HCT116 (cell line): ENCODE measurements around the gene CEP290. TPM values are rescaled to one million over a fixed set of nuclear protein-coding genes. Genes with fewer than 3 reads are reported as not detected.

Experiments used
- ATAC-seq: fragments of 200-7000 bp; cut with Tn5 transposase; 2 replicates; pipeline ENCODE4 v1.9.1; 2020; ENCODE audit warnings: mild to moderate bottlenecking, moderate library complexity
- BruUV-seq: library from RNA; stranded (reverse); fragments of 400-500 nt; replicated peaks from 2 replicates; lab custom pipeline; 2021; lab: Mats Ljungman, UMichigan
- CTCF ChIA-PET: fragments of 300-600 bp; sonication (Branson Sonifier 250); formaldehyde crosslinking; loops from one replicate; lab custom pipeline; 2021; ENCODE audit warnings: antibody characterized with exemption; lab: Charles Lee
- POLR2A ChIA-PET: fragments of 300-600, 350-600 bp; sonication (Branson Sonifier 250); formaldehyde crosslinking; loops from one replicate; lab custom pipeline; 2021; ENCODE audit warnings: antibody characterized with exemption; lab: Charles Lee
- RAD21 ChIA-PET, 2 experiments: fragments of 300-600 bp; sonication (Branson Sonifier 250); formaldehyde crosslinking; loops; one replicate each; lab custom pipeline; 2023; ENCODE audit warnings: low total read pairs in 2 of 2; ENCODE audit not compliant: uncharacterized antibody in 2 of 2, unreplicated experiment in 2 of 2, low non-redundant PET in 1 of 2; lab: Charles Lee
- DNase-seq: peaks from one replicate; pipeline ENCODE4 v3.0.0-alpha.2; 2010; ENCODE audit warnings: low read depth, low spot score
- H2AFZ ChIP-seq: fragments of 200-600 bp; shearing (Covaris generic), sonication (generic); 2 replicates; pipeline ENCODE4 v1.6.1; 2017; ENCODE audit warnings: low read depth, mixed run types, mixed read lengths, antibody characterized with exemption, low read length; ENCODE audit not compliant: poor library complexity, severe bottlenecking
- H3K27ac ChIP-seq: 2 replicates; pipeline ENCODE4 v1.5.1; 2012; ENCODE audit warnings: low read depth, low read length
- H3K27me3 ChIP-seq: fragments of 200-600 bp; sonication (generic); 2 replicates; pipeline ENCODE4 v1.6.1; 2016; ENCODE audit warnings: mixed run types, low read length, mixed read lengths; ENCODE audit not compliant: insufficient read depth
- H3K36me3 ChIP-seq, 2 experiments: fragments of 200-500 bp in 1 of 2; fragments of 200-600 bp in 1 of 2; sonication (Bioruptor generic) in 1 of 2; sonication (generic) in 1 of 2; 2 replicates each; pipeline versions ENCODE4 v1.5.1 to v1.6.1; 2014 to 2016; ENCODE audit warnings: low read length in 2 of 2, inconsistent platforms in 1 of 2, mixed read lengths in 1 of 2, mixed run types in 1 of 2; ENCODE audit not compliant: insufficient read depth in 2 of 2, control insufficient read depth in 1 of 2
- H3K4me1 ChIP-seq, 2 experiments: fragments of 200-600 bp in 1 of 2; sonication (generic) in 1 of 2; 2 replicates each; pipeline versions ENCODE4 v1.5.1 to v1.6.1; 2012 to 2017; ENCODE audit warnings: low read length in 2 of 2, inconsistent platforms in 1 of 2, mild to moderate bottlenecking in 1 of 2, mixed read lengths in 1 of 2, mixed run types in 1 of 2, moderate library complexity in 1 of 2; ENCODE audit not compliant: insufficient read depth in 2 of 2, control insufficient read depth in 1 of 2
- H3K4me2 ChIP-seq: fragments of 200-600 bp; sonication (generic); 2 replicates; pipeline ENCODE4 v1.6.1; 2017; ENCODE audit warnings: mixed run types, low read length, mixed read lengths
- H3K4me3 ChIP-seq, 2 experiments: fragments of 200-600 bp in 1 of 2; sonication (generic) in 1 of 2; replicated peaks in 1 of 2; 2 replicates each; pipeline ENCODE4 v1.5.1; 2011 to 2016; ENCODE audit warnings: low read length in 2 of 2, control low read depth in 1 of 2, low read depth in 1 of 2, mild to moderate bottlenecking in 1 of 2, mixed read lengths in 1 of 2, mixed run types in 1 of 2
- H3K79me2 ChIP-seq: fragments of 200-600 bp; sonication (generic); 2 replicates; pipeline ENCODE4 v1.6.1; 2017; ENCODE audit warnings: mild to moderate bottlenecking, mixed run types, low read length, moderate library complexity, mixed read lengths; ENCODE audit not compliant: insufficient read depth
- H3K9ac ChIP-seq: fragments of 200-600 bp; sonication (generic); 2 replicates; pipeline ENCODE4 v1.6.1; 2016; ENCODE audit warnings: low read length, mixed read lengths
- H3K9me2 ChIP-seq: fragments of 200-600 bp; sonication (generic), shearing (Covaris generic); 2 replicates; pipeline ENCODE4 v1.6.1; 2017; ENCODE audit warnings: mixed run types, mild to moderate bottlenecking, moderate library complexity; ENCODE audit not compliant: insufficient read depth
- H3K9me3 ChIP-seq, 2 experiments: fragments of 200-500 bp in 1 of 2; fragments of 200-600 bp in 1 of 2; sonication (Bioruptor generic) in 1 of 2; sonication (generic) in 1 of 2; 2 replicates each; pipeline ENCODE4 v1.6.1; 2014 to 2017; ENCODE audit warnings: low read length in 2 of 2, mixed read lengths in 2 of 2, inconsistent platforms in 1 of 2, low read depth in 1 of 2, mild to moderate bottlenecking in 1 of 2, mixed run types in 1 of 2, moderate library complexity in 1 of 2; ENCODE audit not compliant: control insufficient read depth in 1 of 2, insufficient read depth in 1 of 2
- H4K20me1 ChIP-seq: fragments of 200-600 bp; sonication (generic), shearing (Covaris generic); 2 replicates; pipeline ENCODE4 v1.6.1; 2017; ENCODE audit warnings: mixed run types, mild to moderate bottlenecking, moderate library complexity; ENCODE audit not compliant: insufficient read depth
- CEBPB ChIP-seq: IDR thresholded peaks from 2 replicates; pipeline ENCODE4 v1.6.1; 2012; ENCODE audit warnings: low read depth
- EGR1 ChIP-seq: IDR thresholded peaks from 2 replicates; pipeline ENCODE4 v1.6.1; 2012; ENCODE audit warnings: low read depth
- ELF1 ChIP-seq: IDR thresholded peaks from 2 replicates; pipeline ENCODE4 v1.6.1; 2012; ENCODE audit warnings: low read depth, borderline replicate concordance
- EZH2 ChIP-seq: fragments of 200-600 bp; sonication (generic); IDR thresholded peaks from 2 replicates; pipeline ENCODE4 v1.6.1; 2017; ENCODE audit warnings: antibody characterized with exemption, mixed run types
- EZH2phosphoT487 ChIP-seq: fragments of 200-600 bp; IDR thresholded peaks from 2 replicates; pipeline ENCODE4 v1.6.1; 2018; ENCODE audit warnings: antibody characterized with exemption, borderline replicate concordance
- JUND ChIP-seq: IDR thresholded peaks from 2 replicates; pipeline ENCODE4 v1.6.1; 2012
- POLR2A ChIP-seq: IDR thresholded peaks from 2 replicates; pipeline ENCODE4 v1.7.0; 2011; ENCODE audit warnings: borderline replicate concordance; ENCODE audit not compliant: insufficient read depth, insufficient read length; ENCODE audit errors: extremely low read depth
- POLR2AphosphoS5 ChIP-seq: IDR thresholded peaks from 2 replicates; pipeline ENCODE4 v1.6.1; 2011; ENCODE audit warnings: mild to moderate bottlenecking, low read depth, low read length, moderate library complexity
- RAD21 ChIP-seq: IDR thresholded peaks from 2 replicates; pipeline ENCODE4 v1.6.1; 2012; ENCODE audit warnings: low read depth, mild to moderate bottlenecking
- SIN3A ChIP-seq: IDR thresholded peaks from 2 replicates; pipeline ENCODE4 v1.6.1; 2012; ENCODE audit warnings: low read depth
- SP1 ChIP-seq: IDR thresholded peaks from 2 replicates; pipeline ENCODE4 v1.6.1; 2012; ENCODE audit warnings: low read depth
- SRF ChIP-seq: IDR thresholded peaks from 2 replicates; pipeline ENCODE4 v1.6.1; 2012; ENCODE audit warnings: low read depth
- TCF7L2 ChIP-seq: IDR thresholded peaks from 2 replicates; pipeline ENCODE4 v1.7.0; 2011; ENCODE audit warnings: borderline replicate concordance, inconsistent platforms; ENCODE audit not compliant: insufficient read depth, insufficient read length; ENCODE audit errors: extremely low read depth
- YY1 ChIP-seq: IDR thresholded peaks from 2 replicates; pipeline ENCODE4 v1.6.1; 2011; ENCODE audit warnings: low read length, low read depth, moderate library complexity, mild to moderate bottlenecking; ENCODE audit not compliant: insufficient replicate concordance; ENCODE audit errors: extremely low read depth
- ZNF274 ChIP-seq: fragments of 200-500 bp; sonication (Bioruptor generic); IDR thresholded peaks from 2 replicates; pipeline ENCODE4 v1.6.1; 2014; ENCODE audit warnings: mild to moderate bottlenecking, low read depth, low read length, inconsistent platforms
- intact Hi-C: fragments of 100-400 bp; cut with micrococcal nuclease; formaldehyde crosslinking; loops from 2 replicates; pipeline ENCODE4 v1.10.0; 2022
- total RNA-seq: library from RNA; stranded (reverse); gene quantifications from one replicate; pipeline ENCODE4 v1.2.1, GENCODE V29; 2021; ENCODE audit not compliant: unreplicated experiment
- TF ChIP-seq, protein P1 (sequence below): IDR thresholded peaks from 2 replicates; pipeline ENCODE4 v1.6.1; 2012
- TF ChIP-seq, protein P2 (sequence below): IDR thresholded peaks from 2 replicates; pipeline ENCODE4 v1.6.1; 2012
- TF ChIP-seq, protein P3 (sequence below), 3 experiments: fragments of 200-600 bp in 1 of 3; sonication (generic) in 1 of 3; IDR thresholded peaks in 2 of 3; conservative IDR thresholded peaks in 1 of 3; 2 replicates each; pipeline ENCODE4 v1.5.1; 2012 to 2017; ENCODE audit warnings: low read depth in 2 of 3, low read length in 2 of 3, antibody characterized with exemption in 1 of 3, borderline replicate concordance in 1 of 3, control low read depth in 1 of 3, mild to moderate bottlenecking in 1 of 3, mixed read lengths in 1 of 3, mixed run types in 1 of 3, moderate library complexity in 1 of 3; ENCODE audit not compliant: insufficient read depth in 1 of 3
- TF ChIP-seq, protein P4 (sequence below): IDR thresholded peaks from 2 replicates; pipeline ENCODE4 v1.6.1; 2012; ENCODE audit warnings: low read depth

The CEP290 gene
- total RNA-seq, 1 experiment from 2014 or later = 13.6 TPM

DNA sequence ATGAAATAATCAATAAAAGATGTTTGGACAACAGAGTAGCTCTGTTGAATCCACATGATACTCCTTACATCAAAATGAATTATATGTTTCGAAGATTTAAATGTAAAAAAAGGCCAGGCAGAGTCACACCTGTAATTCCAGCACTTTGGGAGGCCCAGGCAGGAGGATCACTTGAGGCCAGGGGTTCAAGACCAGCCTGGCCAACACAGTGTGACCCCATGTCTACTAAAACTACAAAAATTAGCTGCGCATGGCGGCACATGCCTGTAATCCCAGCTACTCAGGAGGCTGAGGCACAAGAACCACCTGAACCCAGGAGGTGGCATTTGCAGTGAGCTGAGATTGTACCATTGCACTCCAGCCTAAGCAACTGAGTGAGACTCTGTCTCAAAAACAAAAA is 14.8 kb downstream of the CEP290 start:
- no peak overlapping the region for H3K4me2 ChIP-seq
- H4K20me1 ChIP-seq = no peaks in the 10 kb centered on the region
- H3K9me2 ChIP-seq = no peaks in the 10 kb centered on the region
- BruUV-seq = no TSS peak
- POLR2A ChIA-PET = no interaction called here
- no peak for TF ChIP-seq RAD21
- TF ChIP-seq SP1 = no peak
- TF ChIP-seq, protein P1, sequence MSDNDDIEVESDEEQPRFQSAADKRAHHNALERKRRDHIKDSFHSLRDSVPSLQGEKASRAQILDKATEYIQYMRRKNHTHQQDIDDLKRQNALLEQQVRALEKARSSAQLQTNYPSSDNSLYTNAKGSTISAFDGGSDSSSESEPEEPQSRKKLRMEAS = no peak
- TF ChIP-seq SRF = no peak
- no peak for TF ChIP-seq EGR1
- TF ChIP-seq, protein P2, sequence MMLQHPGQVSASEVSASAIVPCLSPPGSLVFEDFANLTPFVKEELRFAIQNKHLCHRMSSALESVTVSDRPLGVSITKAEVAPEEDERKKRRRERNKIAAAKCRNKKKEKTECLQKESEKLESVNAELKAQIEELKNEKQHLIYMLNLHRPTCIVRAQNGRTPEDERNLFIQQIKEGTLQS = no peak
- TF ChIP-seq, protein P3, sequence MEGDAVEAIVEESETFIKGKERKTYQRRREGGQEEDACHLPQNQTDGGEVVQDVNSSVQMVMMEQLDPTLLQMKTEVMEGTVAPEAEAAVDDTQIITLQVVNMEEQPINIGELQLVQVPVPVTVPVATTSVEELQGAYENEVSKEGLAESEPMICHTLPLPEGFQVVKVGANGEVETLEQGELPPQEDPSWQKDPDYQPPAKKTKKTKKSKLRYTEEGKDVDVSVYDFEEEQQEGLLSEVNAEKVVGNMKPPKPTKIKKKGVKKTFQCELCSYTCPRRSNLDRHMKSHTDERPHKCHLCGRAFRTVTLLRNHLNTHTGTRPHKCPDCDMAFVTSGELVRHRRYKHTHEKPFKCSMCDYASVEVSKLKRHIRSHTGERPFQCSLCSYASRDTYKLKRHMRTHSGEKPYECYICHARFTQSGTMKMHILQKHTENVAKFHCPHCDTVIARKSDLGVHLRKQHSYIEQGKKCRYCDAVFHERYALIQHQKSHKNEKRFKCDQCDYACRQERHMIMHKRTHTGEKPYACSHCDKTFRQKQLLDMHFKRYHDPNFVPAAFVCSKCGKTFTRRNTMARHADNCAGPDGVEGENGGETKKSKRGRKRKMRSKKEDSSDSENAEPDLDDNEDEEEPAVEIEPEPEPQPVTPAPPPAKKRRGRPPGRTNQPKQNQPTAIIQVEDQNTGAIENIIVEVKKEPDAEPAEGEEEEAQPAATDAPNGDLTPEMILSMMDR (IDR thresholded peaks at IDR 0.05 in 2 of 3, conservative IDR thresholded peaks at IDR 0.05 in 1 of 3; ENCODE audit: borderline replicate concordance in 1 of 3, insufficient read depth in 1 of 3, low read depth in 2 of 3, low read length in 2 of 3) = no peak
- no peak for TF ChIP-seq CEBPB
- no peak for TF ChIP-seq POLR2A
- no peak for TF ChIP-seq EZH2
- TF ChIP-seq ELF1 = no peak
- TF ChIP-seq JUND = no peak
- no peak for TF ChIP-seq ZNF274
- TF ChIP-seq YY1 = no peak
- TF ChIP-seq POLR2AphosphoS5 = no peak
- no peak for TF ChIP-seq SIN3A
- no peak for TF ChIP-seq TCF7L2
- TF ChIP-seq EZH2phosphoT487 = no peak
- TF ChIP-seq, protein P4, sequence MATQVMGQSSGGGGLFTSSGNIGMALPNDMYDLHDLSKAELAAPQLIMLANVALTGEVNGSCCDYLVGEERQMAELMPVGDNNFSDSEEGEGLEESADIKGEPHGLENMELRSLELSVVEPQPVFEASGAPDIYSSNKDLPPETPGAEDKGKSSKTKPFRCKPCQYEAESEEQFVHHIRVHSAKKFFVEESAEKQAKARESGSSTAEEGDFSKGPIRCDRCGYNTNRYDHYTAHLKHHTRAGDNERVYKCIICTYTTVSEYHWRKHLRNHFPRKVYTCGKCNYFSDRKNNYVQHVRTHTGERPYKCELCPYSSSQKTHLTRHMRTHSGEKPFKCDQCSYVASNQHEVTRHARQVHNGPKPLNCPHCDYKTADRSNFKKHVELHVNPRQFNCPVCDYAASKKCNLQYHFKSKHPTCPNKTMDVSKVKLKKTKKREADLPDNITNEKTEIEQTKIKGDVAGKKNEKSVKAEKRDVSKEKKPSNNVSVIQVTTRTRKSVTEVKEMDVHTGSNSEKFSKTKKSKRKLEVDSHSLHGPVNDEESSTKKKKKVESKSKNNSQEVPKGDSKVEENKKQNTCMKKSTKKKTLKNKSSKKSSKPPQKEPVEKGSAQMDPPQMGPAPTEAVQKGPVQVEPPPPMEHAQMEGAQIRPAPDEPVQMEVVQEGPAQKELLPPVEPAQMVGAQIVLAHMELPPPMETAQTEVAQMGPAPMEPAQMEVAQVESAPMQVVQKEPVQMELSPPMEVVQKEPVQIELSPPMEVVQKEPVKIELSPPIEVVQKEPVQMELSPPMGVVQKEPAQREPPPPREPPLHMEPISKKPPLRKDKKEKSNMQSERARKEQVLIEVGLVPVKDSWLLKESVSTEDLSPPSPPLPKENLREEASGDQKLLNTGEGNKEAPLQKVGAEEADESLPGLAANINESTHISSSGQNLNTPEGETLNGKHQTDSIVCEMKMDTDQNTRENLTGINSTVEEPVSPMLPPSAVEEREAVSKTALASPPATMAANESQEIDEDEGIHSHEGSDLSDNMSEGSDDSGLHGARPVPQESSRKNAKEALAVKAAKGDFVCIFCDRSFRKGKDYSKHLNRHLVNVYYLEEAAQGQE = no peak
- no peaks in the 10 kb centered on the region for H3K4me1 ChIP-seq
- DNase-seq (no peak), ATAC-seq (no peak)
- H3K79me2 ChIP-seq = no peaks in the 10 kb centered on the region
- H3K9me3 ChIP-seq = no peaks in the 10 kb centered on the region
- RAD21 ChIA-PET = no interaction called here
- H2AFZ ChIP-seq = no peak overlapping the region
- H3K4me3 ChIP-seq = no peak overlapping the region
- no peak overlapping the region for H3K27ac ChIP-seq
- CTCF ChIA-PET = no interaction called here
- H3K27me3 ChIP-seq = no peaks in the 10 kb centered on the region
- peaks cover 11% of the 10 kb centered on the region in 2 experiments; a peak in 3 of 4 replicates for H3K36me3 ChIP-seq
- H3K9ac ChIP-seq = no peak overlapping the region
- intact Hi-C loops = no loop called here
